Endothelial cell of umbilical vein (primary cell): ENCODE results near the gene PSMD9. TPM values are rescaled to one million over a fixed set of nuclear protein-coding genes. Genes with fewer than 3 reads are reported as not detected.

ENCODE experiments used
- BruUV-seq: library from RNA; stranded (reverse); fragments of 400-500 nt; replicated peaks from 2 replicates; lab custom pipeline; 2021; lab: Mats Ljungman, UMichigan
- CTCF ChIA-PET: fragments of 300-600, 350-600 bp; sonication (Branson Sonifier 250); formaldehyde crosslinking; loops from one replicate; lab custom pipeline; 2021; ENCODE audit warnings: antibody characterized with exemption, inconsistent platforms; lab: Charles Lee
- POLR2A ChIA-PET: fragments of 300-600, 350-600 bp; sonication (Branson Sonifier 250); formaldehyde crosslinking; loops from one replicate; lab custom pipeline; 2021; ENCODE audit warnings: antibody characterized with exemption, inconsistent platforms; lab: Charles Lee
- DNase-seq: peaks from one replicate; pipeline ENCODE4 v3.0.0-alpha.2; 2011; ENCODE audit warnings: low read depth, low spot score
- FAIRE-seq: peaks from 2 replicates; lab custom pipeline; 2011; peaks lifted over from hg19 to GRCh38; lab: Jason Lieb, UNC
- H2AFZ ChIP-seq: 2 replicates; pipeline ENCODE4 v1.6.0; 2012; ENCODE audit warnings: low read depth, low read length, control low read depth, inconsistent platforms
- H3K27ac ChIP-seq: 2 replicates; pipeline ENCODE4 v1.5.1; 2011; ENCODE audit warnings: low read depth, mild to moderate bottlenecking, control low read depth, low read length, moderate library complexity; ENCODE audit not compliant: insufficient read depth
- H3K27me3 ChIP-seq, 2 experiments: 2 replicates each; pipeline versions ENCODE4 v1.6.0 to v1.6.1; 2011; ENCODE audit warnings: low read length in 2 of 2, mixed read lengths in 1 of 2; ENCODE audit not compliant: control insufficient read depth in 2 of 2, insufficient read depth in 2 of 2
- H3K36me3 ChIP-seq, 2 experiments: 2 replicates in 1 of 2; 3 replicates in 1 of 2; pipeline ENCODE4 v1.5.1; 2011; ENCODE audit warnings: low read length in 2 of 2, mild to moderate bottlenecking in 1 of 2, moderate library complexity in 1 of 2; ENCODE audit not compliant: control insufficient read depth in 2 of 2, insufficient read depth in 2 of 2; ENCODE audit errors: extremely low read depth in 1 of 2
- H3K4me1 ChIP-seq: 3 replicates; pipeline ENCODE4 v1.5.1; 2011; ENCODE audit warnings: mild to moderate bottlenecking, low read length; ENCODE audit not compliant: control insufficient read depth, insufficient read depth; ENCODE audit errors: extremely low read depth
- H3K4me2 ChIP-seq: 2 replicates; pipeline ENCODE4 v1.6.1; 2011; ENCODE audit warnings: low read length, control low read depth, mixed read lengths; ENCODE audit not compliant: insufficient read depth
- H3K4me3 ChIP-seq, 3 experiments: fragments of 200-600 bp in 1 of 3; sonication (generic), shearing (Covaris generic) in 1 of 3; replicated peaks in 1 of 3; 2 replicates each; pipeline ENCODE4 v1.5.1; 2011 to 2016; ENCODE audit warnings: control low read depth in 3 of 3, low read length in 3 of 3, mild to moderate bottlenecking in 2 of 3, inconsistent platforms in 1 of 3, low read depth in 1 of 3, moderate library complexity in 1 of 3; ENCODE audit not compliant: insufficient read depth in 1 of 3
- H3K79me2 ChIP-seq: 2 replicates; pipeline ENCODE4 v1.6.0; 2012; ENCODE audit warnings: low read length, inconsistent platforms; ENCODE audit not compliant: control insufficient read depth, insufficient read depth
- H3K9ac ChIP-seq: replicated peaks from 2 replicates; pipeline ENCODE3; 2011; ENCODE audit warnings: low read length, control low read depth; ENCODE audit not compliant: insufficient read depth; ENCODE audit errors: extremely low read depth
- H3K9me1 ChIP-seq: replicated peaks from 3 replicates; pipeline ENCODE4 v1.6.0; 2011; ENCODE audit warnings: mild to moderate bottlenecking, low read length; ENCODE audit not compliant: control insufficient read depth, insufficient read depth; ENCODE audit errors: extremely low read depth
- H3K9me3 ChIP-seq: replicated peaks from 2 replicates; pipeline ENCODE4 v1.5.1; 2012; ENCODE audit warnings: low read length, inconsistent platforms; ENCODE audit not compliant: control insufficient read depth, insufficient read depth
- H4K20me1 ChIP-seq: replicated peaks from 2 replicates; pipeline ENCODE3; 2011; ENCODE audit warnings: mild to moderate bottlenecking, low read length; ENCODE audit not compliant: control insufficient read depth, insufficient read depth; ENCODE audit errors: extremely low read depth
- CTCF ChIP-seq, 2 donors: IDR thresholded peaks; 1 replicate in 1 of 2; 2 replicates in 1 of 2; pipeline ENCODE4 v1.5.1; 2011; ENCODE audit warnings: low read length in 2 of 2, mild to moderate bottlenecking in 2 of 2, moderate library complexity in 2 of 2, control low read depth in 1 of 2, inconsistent platforms in 1 of 2, low read depth in 1 of 2; ENCODE audit not compliant: insufficient read depth in 1 of 2; ENCODE audit errors: extremely low read depth in 1 of 2
- EZH2 ChIP-seq: IDR thresholded peaks from 2 replicates; pipeline ENCODE4 v1.6.1; 2012; ENCODE audit warnings: borderline replicate concordance, low read depth, mild to moderate bottlenecking, moderate library complexity, low read length, inconsistent platforms; ENCODE audit not compliant: severe bottlenecking
- FOS ChIP-seq: IDR thresholded peaks from 2 replicates; pipeline ENCODE4 v1.6.1; 2011; ENCODE audit warnings: mild to moderate bottlenecking, low read length, moderate library complexity, borderline replicate concordance; ENCODE audit not compliant: insufficient read depth
- JUN ChIP-seq: IDR thresholded peaks from 2 replicates; pipeline ENCODE4 v1.6.1; 2011; ENCODE audit warnings: borderline replicate concordance, low read depth; ENCODE audit not compliant: insufficient read length, insufficient read depth
- MYC ChIP-seq: IDR thresholded peaks from one replicate; pipeline ENCODE4 v1.6.1; 2011; ENCODE audit warnings: mild to moderate bottlenecking, low read depth, low read length
- POLR2A ChIP-seq: IDR thresholded peaks from 2 replicates; pipeline ENCODE4 v1.6.1; 2012; ENCODE audit warnings: low read depth, mild to moderate bottlenecking, control low read depth, low read length
- POLR2AphosphoS5 ChIP-seq: IDR thresholded peaks from 2 replicates; pipeline ENCODE4 v1.6.1; 2012; ENCODE audit warnings: low read depth, mild to moderate bottlenecking, control low read depth, low read length, moderate library complexity; ENCODE audit not compliant: insufficient read depth
- dilution Hi-C: fragments of 300-500 bp; cut with MboI; formaldehyde crosslinking; loops from one replicate; pipeline ENCODE4 v1.15.0; 2019; ENCODE audit warnings: low sequenced_read_pairs; ENCODE audit not compliant: extremely low pct_ligation_motif_present
- intact Hi-C: fragments of 100-400 bp; cut with micrococcal nuclease; formaldehyde crosslinking; loops from one replicate; pipeline ENCODE4 v1.10.0; 2022
- polyA plus RNA-seq, 4 experiments: library from polyadenylated mRNA; depleted of rRNA in 3 of 4; stranded (reverse) in 3 of 4; unstranded in 1 of 4; fragments of >200 nt; gene quantifications; 2 replicates each; pipeline versions ENCODE4 v1.2.1 to v1.2.3, GENCODE V29; 2011 to 2012; ENCODE audit warnings: missing spikeins in 1 of 4
- total RNA-seq: library from RNA; stranded (reverse); gene quantifications from 2 replicates; pipeline ENCODE4 v1.2.3, GENCODE V29; 2021

The PSMD9 gene
- total and polyA plus RNA-seq, 2 donors (not counting 3 experiments of a cell fraction or from before 2014, with no cell fraction given) = 69.2 to 118 TPM

DNA sequence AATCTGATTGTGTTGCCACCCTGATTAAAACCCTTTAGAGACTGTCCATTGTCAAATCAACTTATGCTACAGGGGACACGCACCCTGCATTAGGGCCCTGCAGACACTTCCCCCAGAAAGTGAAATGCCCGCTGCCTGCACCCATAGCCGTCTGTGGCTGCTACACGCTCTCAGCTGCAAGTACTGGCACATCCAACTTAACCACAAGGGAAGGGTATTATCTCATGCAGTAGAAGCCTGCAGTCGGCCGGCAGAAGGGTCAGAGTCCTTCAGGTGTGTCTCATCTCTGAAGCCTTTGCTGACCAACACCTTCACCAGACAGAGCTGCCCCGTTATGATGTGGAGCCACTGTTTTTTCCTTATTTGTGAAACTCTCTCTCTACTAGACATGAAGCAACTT, 50.6 kb downstream of the PSMD9 start:
- Histone ChIP-seq H3K27me3 (no peaks in the 10 kb centered on the region), H2AFZ (no peak overlapping the region), H3K9me1 (no peaks in the 10 kb centered on the region), H3K9ac (no peak overlapping the region), H3K36me3 (no peaks in the 10 kb centered on the region), H3K27ac (no peak overlapping the region), H3K9me3 (no peaks in the 10 kb centered on the region), H4K20me1 (no peaks in the 10 kb centered on the region), H3K4me1 (no peaks in the 10 kb centered on the region), H3K4me3 (no peak overlapping the region), H3K79me2 (no peaks in the 10 kb centered on the region), H3K4me2 (no peak overlapping the region)
- CTCF ChIA-PET = no interaction called here
- dilution Hi-C loops (no loop called here), intact Hi-C loops (no loop called here)
- no peak for FAIRE-seq
- no peak for DNase-seq
- TF ChIP-seq MYC (no peak), EZH2 (no peak), JUN (no peak), CTCF (IDR thresholded peaks at IDR 0.05; ENCODE audit: extremely low read depth in 1 of 2, insufficient read depth in 1 of 2, low read depth in 1 of 2, low read length in 2 of 2) (no peak), FOS (no peak), POLR2A (no peak), POLR2AphosphoS5 (no peak)
- no TSS peak for BruUV-seq
- POLR2A ChIA-PET = no interaction called here
